Mucosa of descending colon (tissue), 3 donors: ENCODE data around the gene RTF2. TPM values are rescaled to one million over a fixed set of nuclear protein-coding genes. Genes with fewer than 3 reads are reported as not detected.

ENCODE experiments used
- ATAC-seq: fragments of 200-7000 bp; cut with Tn5 transposase; one replicate; pipeline ENCODE4 v1.9.1; 2020; ENCODE audit warnings: mild to moderate bottlenecking, moderate library complexity
- DNase-seq, 3 donors: peaks; one replicate each; pipeline ENCODE4 v3.0.0-alpha.2; 2020
- H3K36me3 ChIP-seq: fragments of 200-600 bp; one replicate; pipeline ENCODE4 v1.8.0; 2021; ENCODE audit warnings: low read depth, mild to moderate bottlenecking
- H3K4me1 ChIP-seq: fragments of 200-600 bp; one replicate; pipeline ENCODE4 v1.8.0; 2021; ENCODE audit warnings: low read depth, mild to moderate bottlenecking
- H3K4me3 ChIP-seq: fragments of 200-600 bp; one replicate; pipeline ENCODE4 v1.8.0; 2021; ENCODE audit warnings: mild to moderate bottlenecking
- H3K9me3 ChIP-seq: fragments of 200-600 bp; one replicate; pipeline ENCODE4 v1.8.0; 2021; ENCODE audit warnings: mild to moderate bottlenecking
- intact Hi-C, 2 donors: fragments of 100-400 bp; cut with DNase I in 1 of 2; cut with micrococcal nuclease in 1 of 2; formaldehyde crosslinking; loops; one replicate each; pipeline versions ENCODE4 v1.11.0 to v1.11.1; 2022; cut with DNase I, micrococcal nuclease
- total RNA-seq, 3 donors: library from RNA; stranded (reverse); fragmentation: NEBNext Ultra II Directional in 2 of 3; extraction: Animal tissue kit (Norgen Biotek cat#: 25700) in 2 of 3; gene quantifications; one replicate each; pipeline versions ENCODE4 v1.2.1 to v1.2.4, GENCODE V29; 2021 to 2023
- TF ChIP-seq, protein P1 (sequence below): fragments of 200-600 bp; IDR thresholded peaks from one replicate; pipeline ENCODE4 v1.8.0; 2022; ENCODE audit warnings: antibody characterized with exemption, mild to moderate bottlenecking
- donor health status: DM: no; HTN: no; CAD: no; lungs with moderate emphysema.
- donor health status: DM: no; HTN: no; CAD: no.
- donor health status: DM: no; HTN: yes; CAD: no.

The RTF2 gene
- total RNA-seq, 3 donors from 2014 or later: 74.5 to 87.0 (median 76.4) TPM

GRCh38 chr20:56458206-56458821 lies 10.1 kb upstream of the RTF2 start:
- intact Hi-C loops: no loop called here
- no peak overlapping the region for H3K4me3 ChIP-seq
- H3K4me1 ChIP-seq: no peaks in the 10 kb centered on the region
- no peaks in the 10 kb centered on the region for H3K9me3 ChIP-seq
- DNase-seq (no peak), ATAC-seq (no peak)
- no peaks in the 10 kb centered on the region for H3K36me3 ChIP-seq
- TF ChIP-seq, protein P1, sequence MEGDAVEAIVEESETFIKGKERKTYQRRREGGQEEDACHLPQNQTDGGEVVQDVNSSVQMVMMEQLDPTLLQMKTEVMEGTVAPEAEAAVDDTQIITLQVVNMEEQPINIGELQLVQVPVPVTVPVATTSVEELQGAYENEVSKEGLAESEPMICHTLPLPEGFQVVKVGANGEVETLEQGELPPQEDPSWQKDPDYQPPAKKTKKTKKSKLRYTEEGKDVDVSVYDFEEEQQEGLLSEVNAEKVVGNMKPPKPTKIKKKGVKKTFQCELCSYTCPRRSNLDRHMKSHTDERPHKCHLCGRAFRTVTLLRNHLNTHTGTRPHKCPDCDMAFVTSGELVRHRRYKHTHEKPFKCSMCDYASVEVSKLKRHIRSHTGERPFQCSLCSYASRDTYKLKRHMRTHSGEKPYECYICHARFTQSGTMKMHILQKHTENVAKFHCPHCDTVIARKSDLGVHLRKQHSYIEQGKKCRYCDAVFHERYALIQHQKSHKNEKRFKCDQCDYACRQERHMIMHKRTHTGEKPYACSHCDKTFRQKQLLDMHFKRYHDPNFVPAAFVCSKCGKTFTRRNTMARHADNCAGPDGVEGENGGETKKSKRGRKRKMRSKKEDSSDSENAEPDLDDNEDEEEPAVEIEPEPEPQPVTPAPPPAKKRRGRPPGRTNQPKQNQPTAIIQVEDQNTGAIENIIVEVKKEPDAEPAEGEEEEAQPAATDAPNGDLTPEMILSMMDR: no peak

DNA sequence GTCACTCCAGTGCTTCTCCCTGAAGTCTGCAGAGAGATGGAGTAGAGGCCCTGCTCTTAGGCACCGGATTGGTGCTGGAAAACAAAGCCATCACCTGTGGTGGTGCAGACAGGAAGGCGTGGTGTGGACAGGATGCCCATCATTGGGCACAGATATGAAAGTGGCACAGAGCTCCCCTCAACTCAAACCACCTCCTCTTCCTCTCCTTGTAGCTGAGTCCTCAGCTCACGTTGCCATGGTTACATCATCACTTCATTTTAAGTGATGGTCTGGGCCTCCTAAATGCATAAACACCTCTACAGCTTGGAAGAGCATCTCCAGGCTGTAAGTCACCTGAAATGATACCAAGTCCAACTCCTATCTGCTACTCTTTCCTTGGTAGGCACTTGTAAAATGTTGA lies 8.0 kb upstream of the RTF2 start:
- intact Hi-C loops: no loop called here
- H3K36me3 ChIP-seq: no peaks in the 10 kb centered on the region
- no peak overlapping the region for H3K4me3 ChIP-seq
- TF ChIP-seq, protein P1: no peak
- ATAC-seq: peak; percentile 54
- no peaks in the 10 kb centered on the region for H3K9me3 ChIP-seq
- DNase-seq: no peak
- no peaks in the 10 kb centered on the region for H3K4me1 ChIP-seq

DNA sequence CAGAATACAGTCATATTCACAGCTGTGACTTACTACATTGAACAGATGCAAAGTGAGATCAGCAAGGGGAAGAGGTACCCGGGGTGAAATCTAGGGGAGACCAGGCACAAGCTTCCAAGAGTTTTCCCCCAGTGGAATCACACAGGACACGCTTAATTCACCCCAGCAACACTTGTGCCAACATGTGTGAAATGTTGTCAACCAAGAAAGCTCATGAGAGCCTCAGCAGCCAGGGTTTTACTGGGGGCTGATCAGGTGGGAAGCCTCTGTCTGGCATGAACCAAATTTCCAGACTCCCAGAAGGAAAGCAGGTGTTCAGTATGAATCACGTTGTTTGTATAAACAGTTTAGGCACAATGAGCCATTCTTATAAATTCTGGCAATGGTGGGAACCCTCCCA lies 6.9 kb upstream of the RTF2 start:
- DNase-seq: no peak
- intact Hi-C loops: no loop called here
- Histone ChIP-seq H3K9me3 (no peaks in the 10 kb centered on the region), H3K36me3 (no peaks in the 10 kb centered on the region), H3K4me1 (no peaks in the 10 kb centered on the region), H3K4me3 (no peak overlapping the region)
- no peak for ATAC-seq
- TF ChIP-seq, protein P1: no peak

DNA sequence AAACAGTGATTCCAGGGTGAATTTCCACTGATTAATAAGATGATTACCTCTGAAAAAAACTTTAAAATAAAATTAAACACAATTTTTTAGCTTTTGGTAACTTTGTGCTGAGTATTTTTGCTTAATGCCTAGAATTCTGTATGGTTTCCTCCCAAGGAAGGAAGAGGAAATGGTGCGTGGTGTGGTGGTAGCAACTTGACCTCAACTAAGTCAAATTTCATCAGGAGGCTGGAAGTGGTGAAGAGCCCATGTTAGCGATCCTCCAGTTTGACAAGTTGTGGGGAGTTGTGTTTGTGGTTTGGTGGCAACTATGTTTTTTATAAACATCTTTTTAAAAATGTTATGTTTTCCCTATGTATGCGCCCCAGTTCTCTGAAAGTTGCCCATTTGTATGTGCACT lies 5.0 kb upstream of the RTF2 start:
- intact Hi-C loops: no loop called here
- no peak for DNase-seq
- TF ChIP-seq, protein P1: no peak
- peaks cover 4% of the 10 kb centered on the region for H3K4me1 ChIP-seq
- no peak overlapping the region for H3K4me3 ChIP-seq
- ATAC-seq: no peak
- no peaks in the 10 kb centered on the region for H3K9me3 ChIP-seq
- H3K36me3 ChIP-seq: no peaks in the 10 kb centered on the region

- Histone ChIP-seq H3K36me3 (no peaks in the 10 kb centered on the region), H3K4me1 (peaks cover 17% of the 10 kb centered on the region), H3K4me3 (no peak overlapping the region), H3K9me3 (no peaks in the 10 kb centered on the region)
- no peak for DNase-seq
- intact Hi-C loops: no loop called here
- TF ChIP-seq, protein P1: no peak
- ATAC-seq: no peak
Measured at GRCh38 chr20:56465997-56466396, 2.4 kb upstream of the RTF2 start.

GRCh38 chr20:56467968-56468315 lies 485 bp upstream of the RTF2 start:
- intact Hi-C loops: no loop called here
- ATAC-seq (no peak), DNase-seq (no peak)
- TF ChIP-seq, protein P1: no peak
- Histone ChIP-seq H3K4me3 (peak overlapping the region; percentile 72), H3K36me3 (no peaks in the 10 kb centered on the region), H3K4me1 (peaks cover 17% of the 10 kb centered on the region), H3K9me3 (no peaks in the 10 kb centered on the region)
